Activated T-helper 2 cell treated with anti-CD3 and anti-CD28 coated beads, Interferon-gamma antibody, Interleukin-2, Interleukin-4, amounts not matched to agents 10 μg/mL and 5 μg/mL and 100 μg/mL, durations not matched to agents 14 hours and 24 hours and 36 hours (primary cell): ENCODE measurements around the gene GOLM1. TPM values are rescaled to one million over a fixed set of nuclear protein-coding genes. Genes with fewer than 3 reads are reported as not detected.

Experiments
- DNase-seq: peaks from one replicate; pipeline ENCODE4 v3.0.0; 2021; ENCODE audit warnings: low spot score
- H3K27ac Mint-ChIP-seq: one replicate; pipeline ENCODE4 v1.8.0; 2021; ENCODE audit warnings: mixed read lengths
- H3K27me3 Mint-ChIP-seq: one replicate; pipeline ENCODE4 v1.8.0; 2021; ENCODE audit warnings: low read depth, mixed read lengths
- H3K36me3 Mint-ChIP-seq: one replicate; pipeline ENCODE4 v1.8.0; 2021; ENCODE audit warnings: low read depth, mixed read lengths
- H3K4me1 Mint-ChIP-seq: one replicate; pipeline ENCODE4 v1.8.0; 2021; ENCODE audit warnings: low read depth, mixed read lengths
- H3K4me3 Mint-ChIP-seq: one replicate; pipeline ENCODE4 v1.8.0; 2021; ENCODE audit warnings: low read depth, mild to moderate bottlenecking, moderate library complexity, mixed read lengths
- H3K9me3 Mint-ChIP-seq: one replicate; pipeline ENCODE4 v1.8.0; 2021; ENCODE audit warnings: mixed read lengths
- intact Hi-C: fragments of 100-400 bp; cut with micrococcal nuclease; formaldehyde crosslinking; loops from one replicate; pipeline ENCODE4 v1.15.1; 2023
- total RNA-seq: library from RNA; stranded (reverse); gene quantifications from 2 replicates; pipeline ENCODE4 v1.2.3, GENCODE V29; 2022

Gene GOLM1
- total RNA-seq, 1 donor from 2014 or later: 7.9 TPM

GRCh38 chr9:85981369-85981768, 118.0 kb downstream of the GOLM1 start:
- intact Hi-C loops: no loop called here
- DNase-seq: no peak
- peaks cover 82% of the 10 kb centered on the region for H3K36me3 Mint-ChIP-seq
- no peaks in the 10 kb centered on the region for H3K9me3 Mint-ChIP-seq
- no peak overlapping the region for H3K27ac Mint-ChIP-seq
- H3K4me3 Mint-ChIP-seq: no peak overlapping the region
- H3K4me1 Mint-ChIP-seq: peaks cover 3% of the 10 kb centered on the region
- H3K27me3 Mint-ChIP-seq: no peaks in the 10 kb centered on the region

- intact Hi-C loops: no loop called here
- H3K4me1 Mint-ChIP-seq: peaks cover 3% of the 10 kb centered on the region
- H3K27me3 Mint-ChIP-seq: no peaks in the 10 kb centered on the region
- DNase-seq: no peak
- peaks cover 69% of the 10 kb centered on the region for H3K36me3 Mint-ChIP-seq
- H3K9me3 Mint-ChIP-seq: no peaks in the 10 kb centered on the region
- H3K4me3 Mint-ChIP-seq: no peak overlapping the region
- no peak overlapping the region for H3K27ac Mint-ChIP-seq
Observed at GRCh38 chr9:85978496-85978895, 120.9 kb downstream of the GOLM1 start.

Other genes starting within 250 kb of the GOLM1 start
- 31.3 and 33.6 TPM in 2 replicates for gene NAA35, start 158.4 kb downstream of the GOLM1 start, total RNA-seq
- 0.34 and 0.41 TPM in 2 replicates for gene C9orf153, start 160.1 kb upstream of the GOLM1 start, total RNA-seq
- gene ISCA1, start 183.0 kb upstream of the GOLM1 start, total RNA-seq: 28.5 and 28.9 TPM in 2 replicates